Heart left ventricle (tissue), 13 donors: ENCODE data around the gene EIF4G3.

Experiments
- POLR2A ChIP-seq, 2 donors: fragments of 450-650 bp; IDR thresholded peaks; one replicate each; pipeline ENCODE4 v1.6.1; 2017; ENCODE audit warnings: antibody characterized with exemption in 2 of 2, mild to moderate bottlenecking in 2 of 2, moderate library complexity in 2 of 2
- TF ChIP-seq, protein P1 (sequence below), 12 donors: fragments of 200-600 bp; sonication (generic) in 4 of 12; IDR thresholded peaks; one replicate each; pipeline versions ENCODE4 v1.5.0 to v1.8.0; 2018 to 2022; ENCODE audit warnings: antibody characterized with exemption in 12 of 12, mild to moderate bottlenecking in 5 of 12
- donor health status: ischemic (EF 13 %, LVEDD 7.1; RV severe dilation, severe dysfunction).
- donor health status: DM: no; HTN: yes; CAD: no.
- donor health status: DM: no; HTN: no; CAD: no.
- donor health status: ischemic (EF 25% LVEDD 6.9; RV normal size, moderate dysfunction).
- donor health status: ischemic (EF 25% LVEDD 5.7; RV mildly dilated, moderate dysfunction).
- donor health status: ischemic (EF 35%, LVEDD 5.7; RV mildly dilated, moderate dysfunction).
- donor health status: nonischemic (EF 11% LVEDD 7.7; RV severe dilation, severe dysfunction).
- donor health status: DM: yes; HTN: yes; CAD: no.
- donor health status: PGD.
- donor health status: ischemic (EF 29% LVEDD 5.4; RV normal size, mild dysfunction).
- donor health status: nonischemic (EF 23%, LVEDD 6.1; RV moderate dilation, normal function).

DNA sequence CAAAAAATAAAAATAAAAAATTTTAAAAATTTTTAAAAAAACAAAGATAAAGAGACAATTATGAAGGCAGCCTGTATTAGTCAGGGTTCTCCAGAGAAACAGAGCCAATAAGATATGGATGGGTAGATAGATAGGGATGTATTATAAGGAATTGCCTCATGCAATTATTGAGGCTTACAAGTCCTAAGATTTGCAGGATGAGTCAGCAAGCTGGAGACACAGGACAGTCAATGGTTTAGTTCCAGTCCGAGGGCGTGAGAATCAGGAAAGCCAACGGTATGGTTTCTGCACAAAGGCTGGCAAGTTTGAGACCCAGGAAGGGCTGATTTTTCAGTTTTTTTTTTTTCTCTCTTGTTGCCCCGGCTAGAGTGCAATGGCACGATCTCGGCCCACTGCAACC lies 24.1 kb upstream of the EIF4G3 start:
- TF ChIP-seq, protein P1, sequence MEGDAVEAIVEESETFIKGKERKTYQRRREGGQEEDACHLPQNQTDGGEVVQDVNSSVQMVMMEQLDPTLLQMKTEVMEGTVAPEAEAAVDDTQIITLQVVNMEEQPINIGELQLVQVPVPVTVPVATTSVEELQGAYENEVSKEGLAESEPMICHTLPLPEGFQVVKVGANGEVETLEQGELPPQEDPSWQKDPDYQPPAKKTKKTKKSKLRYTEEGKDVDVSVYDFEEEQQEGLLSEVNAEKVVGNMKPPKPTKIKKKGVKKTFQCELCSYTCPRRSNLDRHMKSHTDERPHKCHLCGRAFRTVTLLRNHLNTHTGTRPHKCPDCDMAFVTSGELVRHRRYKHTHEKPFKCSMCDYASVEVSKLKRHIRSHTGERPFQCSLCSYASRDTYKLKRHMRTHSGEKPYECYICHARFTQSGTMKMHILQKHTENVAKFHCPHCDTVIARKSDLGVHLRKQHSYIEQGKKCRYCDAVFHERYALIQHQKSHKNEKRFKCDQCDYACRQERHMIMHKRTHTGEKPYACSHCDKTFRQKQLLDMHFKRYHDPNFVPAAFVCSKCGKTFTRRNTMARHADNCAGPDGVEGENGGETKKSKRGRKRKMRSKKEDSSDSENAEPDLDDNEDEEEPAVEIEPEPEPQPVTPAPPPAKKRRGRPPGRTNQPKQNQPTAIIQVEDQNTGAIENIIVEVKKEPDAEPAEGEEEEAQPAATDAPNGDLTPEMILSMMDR (IDR thresholded peaks at IDR 0.05), result no peak
- TF ChIP-seq POLR2A (IDR thresholded peaks at IDR 0.05), result no peak
